Stimulated activated CD8-positive, alpha-beta memory T cell treated with anti-CD3 and anti-CD28 coated beads, Interleukin-12 subunit alpha, Interleukin-12 subunit beta, amount 100 ng/mL, for 24 hours (primary cell): ENCODE results near the gene DPF3.

Source experiments
- DNase-seq: peaks from one replicate; pipeline ENCODE4 v3.0.0-alpha.2; 2020; ENCODE audit errors: extremely low read depth

Gene DPF3

GRCh38 chr14:72800848-72801370, 93.0 kb downstream of the DPF3 start:
- DNase-seq: no peak

DNA sequence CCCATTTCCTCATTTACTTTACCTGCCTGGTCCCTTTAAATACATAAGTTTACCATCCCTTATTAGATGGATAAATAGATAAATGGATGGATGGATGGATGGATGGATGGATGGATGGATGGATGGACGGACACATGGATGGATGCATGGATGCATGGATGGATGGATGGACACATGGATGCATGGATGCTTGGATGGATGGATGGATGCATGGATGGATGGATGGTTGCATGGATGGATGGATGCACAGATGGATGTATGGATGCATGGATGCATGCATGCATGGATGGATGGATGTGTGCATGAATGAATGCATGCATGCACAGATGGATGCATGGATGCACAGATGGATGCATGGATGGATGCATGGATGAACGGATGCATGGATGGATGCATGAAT, 93.6 kb downstream of the DPF3 start:
- no peak for DNase-seq

- no peak for DNase-seq
Observed at GRCh38 chr14:72796935-72797334, 97.0 kb downstream of the DPF3 start.

DNA sequence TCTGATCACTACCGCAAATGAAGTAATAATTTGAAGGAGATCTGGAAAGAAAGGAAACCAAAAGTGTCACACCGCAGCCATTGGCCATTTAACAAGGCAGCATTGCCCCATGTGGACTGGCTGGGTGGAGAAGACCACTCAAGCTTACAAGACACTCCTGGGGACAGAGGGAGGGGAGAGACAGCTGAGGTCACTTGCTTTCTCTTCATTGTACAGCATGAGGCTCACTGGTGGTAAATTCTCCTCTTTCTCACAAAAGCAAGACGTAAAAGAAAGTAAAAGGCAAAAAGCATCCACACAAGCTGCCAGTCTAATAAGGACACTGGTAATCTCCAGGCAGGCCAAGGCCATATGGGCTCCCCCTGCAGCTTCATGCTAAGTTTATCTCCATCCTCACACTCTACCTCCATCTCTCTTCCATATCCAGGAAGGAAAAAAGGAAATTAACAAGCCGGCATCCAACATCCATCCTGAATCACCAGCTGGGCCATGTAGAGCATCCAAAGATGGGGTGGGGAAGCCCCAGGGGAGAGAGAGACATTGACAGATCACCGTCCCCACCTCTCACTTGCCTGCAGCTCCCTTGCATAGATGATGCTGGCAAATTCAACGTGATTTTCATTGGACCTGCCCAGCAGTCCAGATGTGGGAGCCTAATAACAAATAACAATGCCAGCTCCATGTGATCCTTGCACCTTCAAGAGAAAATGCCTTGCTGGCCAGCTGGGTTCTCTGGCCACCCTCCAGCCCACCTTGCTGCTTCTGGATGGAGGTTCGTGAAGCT, 100.6 kb downstream of the DPF3 start:
- DNase-seq: no peak

DNA sequence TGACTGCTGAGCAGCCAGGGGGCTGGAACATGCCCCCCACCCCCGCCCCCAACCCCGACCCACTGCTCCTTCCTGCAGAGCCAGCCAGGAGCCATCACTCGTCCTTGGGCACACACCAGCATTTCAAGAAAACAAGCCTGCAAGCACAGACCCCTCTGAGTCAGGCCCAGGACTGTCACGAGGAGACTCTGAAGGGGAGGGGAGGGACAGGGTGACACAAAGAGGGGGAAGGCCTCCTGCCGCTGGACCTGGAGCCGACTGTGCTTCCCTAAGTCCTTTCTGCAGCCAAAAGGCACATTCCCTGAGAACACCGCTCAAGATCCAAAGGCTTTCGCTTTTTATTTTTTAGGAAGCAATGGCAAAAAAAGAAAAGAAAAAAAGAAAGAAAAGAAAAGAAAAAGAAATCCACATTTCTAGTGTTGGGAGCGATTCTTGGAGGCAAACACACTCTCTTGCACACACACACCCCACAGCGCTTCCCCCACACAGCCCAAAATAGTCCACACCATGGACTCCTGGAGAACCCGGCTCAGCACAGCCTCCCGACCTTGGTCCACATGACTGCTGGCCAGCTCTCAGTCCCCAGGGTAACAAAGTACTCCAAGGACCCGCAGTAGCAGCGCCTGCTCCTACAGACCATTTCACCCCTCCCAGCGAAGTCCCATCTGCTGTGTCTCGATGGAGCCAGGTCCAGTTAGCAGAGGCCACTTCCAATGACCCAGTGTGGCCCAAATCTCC, 101.7 kb downstream of the DPF3 start:
- DNase-seq: no peak

GRCh38 chr14:72790887-72791566, 102.9 kb downstream of the DPF3 start:
- no peak for DNase-seq

GRCh38 chr14:72788972-72789728, 104.8 kb downstream of the DPF3 start:
- no peak for DNase-seq

DNA sequence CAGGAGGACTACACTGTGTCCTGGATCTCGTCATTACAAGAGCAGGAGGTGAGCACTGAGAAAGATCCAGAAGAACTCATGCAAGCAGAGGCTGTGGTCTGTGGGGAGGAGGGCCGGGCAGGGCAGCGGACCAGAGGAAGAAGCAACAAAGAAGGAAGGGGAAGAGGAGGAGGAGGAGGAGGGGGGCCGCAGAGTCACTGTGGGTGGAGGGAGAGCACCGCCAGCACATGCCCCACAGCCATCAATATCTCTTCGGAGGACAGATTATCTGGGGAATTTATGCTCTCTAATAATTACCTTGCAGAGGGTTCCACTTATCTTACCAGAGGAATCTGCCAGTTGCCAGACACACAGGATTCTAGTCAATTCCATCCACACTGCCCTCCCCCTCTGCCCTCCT, 105.6 kb downstream of the DPF3 start:
- DNase-seq: no peak

DNA sequence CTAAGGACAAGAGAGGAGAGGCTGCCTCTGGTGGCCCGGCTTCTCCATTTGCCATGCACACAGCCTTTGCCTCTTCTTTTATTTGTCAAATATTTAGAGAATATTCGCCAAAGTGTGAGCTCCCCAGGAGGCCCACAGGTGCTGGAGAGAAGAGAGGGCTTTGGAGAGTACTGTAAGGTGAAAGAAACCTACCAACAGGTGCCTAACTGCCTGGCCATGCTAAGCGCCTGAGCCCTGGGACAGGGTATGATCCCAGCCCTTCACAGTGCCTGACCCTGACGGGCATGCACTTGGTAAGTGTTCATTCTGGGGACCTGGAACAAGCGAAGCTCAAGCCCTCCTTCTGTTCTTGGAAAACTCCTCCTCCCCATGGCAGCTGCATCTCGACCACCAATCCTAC, 106.1 kb downstream of the DPF3 start:
- DNase-seq: no peak

DNA sequence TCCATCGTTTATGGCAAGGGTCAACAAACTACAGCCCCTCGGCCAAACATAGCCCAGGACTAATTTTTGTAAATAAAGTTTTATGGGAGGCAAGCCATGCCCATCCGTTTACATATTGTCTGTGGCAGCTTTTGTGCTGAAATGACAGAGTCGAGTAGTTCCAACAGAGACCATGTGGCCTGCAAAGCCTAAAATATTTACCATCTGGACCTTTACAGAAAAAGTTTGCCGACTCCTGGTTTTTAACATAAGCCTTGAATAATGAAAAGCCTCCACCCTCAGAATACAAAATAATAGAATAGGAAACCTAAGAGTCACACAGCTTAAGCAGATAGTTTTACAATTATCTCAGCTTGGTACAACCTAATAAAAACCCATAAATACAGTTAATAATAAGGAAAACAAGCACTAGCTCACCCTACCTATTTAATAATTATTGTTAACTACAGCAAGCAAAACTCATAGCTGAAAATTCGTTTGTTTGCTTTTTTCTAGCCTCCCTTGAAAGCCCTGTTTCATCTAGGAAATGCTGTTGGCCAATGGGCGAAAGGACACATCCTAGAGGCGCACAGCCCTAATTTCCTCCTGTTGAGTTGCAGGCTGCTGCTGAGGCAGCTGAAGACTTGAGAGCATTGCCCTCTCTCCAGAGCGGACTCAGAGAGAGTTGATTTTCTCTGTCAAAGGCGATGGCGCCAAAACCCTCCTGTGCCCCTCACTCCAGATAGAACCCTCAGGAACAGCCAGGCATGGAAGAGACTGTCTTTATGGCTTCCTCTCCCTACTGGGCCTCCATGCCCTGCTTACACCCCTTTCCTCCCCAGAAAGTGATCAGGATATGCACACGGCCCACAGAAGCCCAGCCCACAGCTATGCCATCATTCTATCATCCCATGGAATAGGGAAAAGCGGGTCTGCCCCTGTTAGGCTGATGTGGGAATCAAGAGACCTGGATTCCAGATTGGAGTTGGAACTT, 107.2 kb downstream of the DPF3 start:
- no peak for DNase-seq

GRCh38 chr14:72783741-72784140, 110.2 kb downstream of the DPF3 start:
- DNase-seq: no peak

DNA sequence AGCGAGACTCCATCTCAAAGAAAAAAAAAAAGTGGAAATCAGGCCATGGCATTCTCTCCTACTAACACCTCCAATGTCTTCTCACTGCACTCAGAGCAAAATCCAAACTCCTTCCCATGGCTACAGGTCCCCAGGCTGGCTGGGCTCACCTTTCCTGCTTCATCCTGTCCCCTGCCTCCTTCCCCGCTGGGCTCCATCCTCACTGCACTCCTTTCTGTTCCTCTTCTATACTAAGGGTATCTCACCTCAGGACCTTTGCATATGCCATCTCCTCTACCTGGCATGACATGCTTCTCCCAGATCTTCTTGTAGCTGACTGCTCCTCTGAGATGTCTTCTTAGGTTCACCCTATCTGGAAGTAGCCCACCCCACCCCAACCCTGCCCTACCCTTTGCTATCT, 111.1 kb downstream of the DPF3 start:
- no peak for DNase-seq

GRCh38 chr14:72781561-72782508, 112.1 kb downstream of the DPF3 start:
- no peak for DNase-seq

DNA sequence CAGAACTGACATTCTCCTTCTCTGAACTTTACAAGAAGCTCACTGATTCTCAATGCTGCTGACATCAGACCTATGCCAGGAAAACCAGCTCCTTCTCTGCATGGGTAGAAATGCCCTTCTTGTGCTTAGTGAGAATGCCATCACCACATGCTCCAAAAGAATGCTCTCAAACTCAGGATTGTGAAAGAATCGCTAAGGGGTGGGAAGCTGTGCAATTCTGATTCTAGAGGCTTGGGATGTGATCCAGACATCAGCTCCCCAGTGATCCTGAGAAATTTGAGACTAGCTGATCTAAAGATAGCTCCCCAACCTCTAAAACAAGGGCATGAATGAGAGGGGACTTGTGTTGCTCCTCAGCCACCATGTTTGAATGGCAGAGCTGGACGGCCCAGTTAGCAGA, 113.2 kb downstream of the DPF3 start:
- no peak for DNase-seq

GRCh38 chr14:72779679-72780078, 114.2 kb downstream of the DPF3 start:
- DNase-seq: no peak

GRCh38 chr14:72777636-72778035, 116.3 kb downstream of the DPF3 start:
- no peak for DNase-seq

GRCh38 chr14:72776701-72777261, 117.1 kb downstream of the DPF3 start:
- DNase-seq: no peak

DNA sequence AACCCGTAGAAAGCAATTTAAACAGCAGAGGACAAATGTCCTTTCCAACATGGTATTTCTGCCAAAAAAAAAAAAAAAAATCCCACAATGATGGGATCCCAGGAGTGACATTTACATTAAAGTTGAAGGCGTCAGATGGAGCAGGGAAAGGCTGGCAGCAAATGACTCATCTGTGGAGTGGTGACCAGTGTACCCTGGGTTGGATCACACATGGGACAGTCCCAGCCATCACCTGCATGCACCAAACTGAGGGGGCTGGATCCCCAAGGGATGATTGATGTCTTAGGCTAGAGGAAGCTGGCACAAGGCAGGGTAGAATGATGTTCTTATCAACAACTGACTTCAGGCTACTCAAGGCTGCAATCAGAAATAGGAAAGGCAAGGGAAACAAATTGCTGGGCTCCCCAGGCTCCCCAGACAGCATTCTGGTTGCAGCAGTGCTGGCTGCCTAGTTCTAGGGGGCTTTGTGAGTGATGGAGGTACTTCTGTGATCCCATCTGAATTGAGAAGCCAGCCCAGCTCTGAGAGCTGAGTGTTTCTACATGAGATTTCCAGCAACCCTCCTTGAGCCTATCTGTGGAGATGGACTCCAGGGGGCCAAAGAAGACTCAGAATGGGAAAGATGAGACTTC, 117.9 kb downstream of the DPF3 start:
- DNase-seq: no peak
